Brain microvascular endothelial cell (primary cell): ENCODE measurements around the gene IRGC.

Experiments
- DNase-seq: peaks from one replicate; pipeline ENCODE4 v3.0.0-alpha.2; 2020
- H3K27ac ChIP-seq: fragments of 250-450 bp; sonication (Bioruptor Pico); 2 replicates; pipeline ENCODE4 v1.5.1; 2020; ENCODE audit warnings: mild to moderate bottlenecking, moderate library complexity
- H3K27me3 ChIP-seq: fragments of 250-450 bp; sonication (Bioruptor Pico); replicated peaks from 2 replicates; pipeline ENCODE4 v1.5.1; 2020; ENCODE audit warnings: mild to moderate bottlenecking
- H3K36me3 ChIP-seq: fragments of 250-450 bp; sonication (Bioruptor Pico); replicated peaks from 2 replicates; pipeline ENCODE4 v1.5.1; 2020; ENCODE audit warnings: mild to moderate bottlenecking
- H3K4me3 ChIP-seq: 2 replicates; pipeline ENCODE4 v1.5.1; 2011; ENCODE audit warnings: low read depth, mild to moderate bottlenecking, control low read depth, low read length, moderate library complexity
- CTCF ChIP-seq: IDR thresholded peaks from 2 replicates; pipeline ENCODE4 v1.5.1; 2011; ENCODE audit warnings: low read depth, mild to moderate bottlenecking, moderate library complexity, low read length, control low read depth, inconsistent platforms; ENCODE audit errors: missing control alignments
- in situ Hi-C: cut with HindIII; loops from 2 replicates; pipeline ENCODE4 v1.10.0; 2017; ENCODE audit warnings: low sequenced_read_pairs, low pct_ligation_motif_present

Gene IRGC

GRCh38 chr19:43688059-43688701, 27.7 kb upstream of the IRGC start:
- in situ Hi-C loops: no loop called here
- no peaks in the 10 kb centered on the region for H3K27me3 ChIP-seq
- H3K4me3 ChIP-seq: no peak overlapping the region
- DNase-seq: no peak
- no peak overlapping the region for H3K27ac ChIP-seq
- no peak for TF ChIP-seq CTCF
- H3K36me3 ChIP-seq: no peaks in the 10 kb centered on the region

GRCh38 chr19:43690444-43690843, 25.4 kb upstream of the IRGC start:
- no peak for TF ChIP-seq CTCF
- Histone ChIP-seq H3K27me3 (no peaks in the 10 kb centered on the region), H3K4me3 (no peak overlapping the region), H3K36me3 (no peaks in the 10 kb centered on the region), H3K27ac (no peak overlapping the region)
- in situ Hi-C loops: no loop called here
- DNase-seq: no peak

- Histone ChIP-seq H3K27ac (no peak overlapping the region), H3K27me3 (no peaks in the 10 kb centered on the region), H3K4me3 (no peak overlapping the region), H3K36me3 (no peaks in the 10 kb centered on the region)
- DNase-seq: no peak
- TF ChIP-seq CTCF: no peak
- in situ Hi-C loops: no loop called here
These were observed 25.0 kb upstream of the IRGC start for GRCh38 chr19:43690890-43691289.

GRCh38 chr19:43691755-43692154, 24.1 kb upstream of the IRGC start:
- in situ Hi-C loops: no loop called here
- DNase-seq: no peak
- Histone ChIP-seq H3K36me3 (no peaks in the 10 kb centered on the region), H3K27me3 (no peaks in the 10 kb centered on the region), H3K4me3 (no peak overlapping the region), H3K27ac (no peak overlapping the region)
- no peak for TF ChIP-seq CTCF

- TF ChIP-seq CTCF: no peak
- Histone ChIP-seq H3K27ac (no peak overlapping the region), H3K4me3 (no peak overlapping the region), H3K27me3 (no peaks in the 10 kb centered on the region), H3K36me3 (no peaks in the 10 kb centered on the region)
- DNase-seq: no peak
- in situ Hi-C loops: no loop called here
These were observed 23.5 kb upstream of the IRGC start for GRCh38 chr19:43692385-43692784.

- DNase-seq: no peak
- in situ Hi-C loops: no loop called here
- Histone ChIP-seq H3K4me3 (no peak overlapping the region), H3K27me3 (no peaks in the 10 kb centered on the region), H3K27ac (no peak overlapping the region), H3K36me3 (no peaks in the 10 kb centered on the region)
- no peak for TF ChIP-seq CTCF
These were observed 23.0 kb upstream of the IRGC start for GRCh38 chr19:43692877-43693276.
